ENCODE data around the gene RAMAC.

DNA sequence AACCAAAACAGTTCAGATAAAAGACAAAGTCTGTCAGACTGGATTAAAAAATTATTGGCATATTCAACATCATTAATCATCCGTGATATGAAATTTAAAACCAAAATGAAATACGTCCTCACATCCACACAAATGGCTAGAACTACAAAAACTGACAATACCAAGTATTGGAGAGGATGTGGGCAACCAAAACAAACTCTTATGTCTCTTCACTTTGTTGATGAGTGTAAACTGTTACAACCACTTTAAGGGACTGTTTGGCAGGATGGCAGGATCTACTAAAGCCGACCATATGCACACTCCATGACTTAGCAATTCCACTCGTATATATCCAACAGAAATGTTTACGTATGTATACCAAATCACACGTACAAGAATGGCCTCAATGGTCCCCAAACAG lies 50.2 kb downstream of the RAMAC start:
- no peak for TF ChIP-seq POLR2A (IDR thresholded peaks at IDR 0.05)
- TF ChIP-seq, protein P1, sequence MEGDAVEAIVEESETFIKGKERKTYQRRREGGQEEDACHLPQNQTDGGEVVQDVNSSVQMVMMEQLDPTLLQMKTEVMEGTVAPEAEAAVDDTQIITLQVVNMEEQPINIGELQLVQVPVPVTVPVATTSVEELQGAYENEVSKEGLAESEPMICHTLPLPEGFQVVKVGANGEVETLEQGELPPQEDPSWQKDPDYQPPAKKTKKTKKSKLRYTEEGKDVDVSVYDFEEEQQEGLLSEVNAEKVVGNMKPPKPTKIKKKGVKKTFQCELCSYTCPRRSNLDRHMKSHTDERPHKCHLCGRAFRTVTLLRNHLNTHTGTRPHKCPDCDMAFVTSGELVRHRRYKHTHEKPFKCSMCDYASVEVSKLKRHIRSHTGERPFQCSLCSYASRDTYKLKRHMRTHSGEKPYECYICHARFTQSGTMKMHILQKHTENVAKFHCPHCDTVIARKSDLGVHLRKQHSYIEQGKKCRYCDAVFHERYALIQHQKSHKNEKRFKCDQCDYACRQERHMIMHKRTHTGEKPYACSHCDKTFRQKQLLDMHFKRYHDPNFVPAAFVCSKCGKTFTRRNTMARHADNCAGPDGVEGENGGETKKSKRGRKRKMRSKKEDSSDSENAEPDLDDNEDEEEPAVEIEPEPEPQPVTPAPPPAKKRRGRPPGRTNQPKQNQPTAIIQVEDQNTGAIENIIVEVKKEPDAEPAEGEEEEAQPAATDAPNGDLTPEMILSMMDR (IDR thresholded peaks at IDR 0.05 in 4 of 5, conservative IDR thresholded peaks at IDR 0.05 in 1 of 5), result no peak

Measured in gastrocnemius medialis (tissue), 4 donors.